ENCODE data around the gene PTPRG. TPM values are rescaled to one million over a fixed set of nuclear protein-coding genes. Genes with fewer than 3 reads are reported as not detected.

PTPRG gene
- total and polyA plus RNA-seq, 2 experiments from 2014 or later, result 24.4 to 131 TPM

- Histone ChIP-seq H3K27ac (ENCODE audit: low read depth) (no peak overlapping the region), H2AFZ (no peak overlapping the region), H3F3A (replicated peaks; ENCODE audit: low read depth) (0 out of 2 replicates have a peak, but pooled peaks cover 3% of the 10 kb centered on the region), H3K27me3 (ENCODE audit: insufficient read depth) (no peaks in the 10 kb centered on the region), H3K79me2 (replicated peaks; ENCODE audit: insufficient read depth) (peaks cover 100% of the 10 kb centered on the region), H3K9me2 (ENCODE audit: insufficient read depth) (no peaks in the 10 kb centered on the region), H3K4me1 (ENCODE audit: insufficient read depth) (peaks cover 63% of the 10 kb centered on the region), H3K4me2 (0 out of 2 replicates have a peak overlapping the region, but pooled peaks have one; percentile 28), H4K20me1 (replicated peaks; ENCODE audit: insufficient read depth) (peaks cover 58% of the 10 kb centered on the region), H3K36me3 (ENCODE audit: insufficient read depth) (no peaks in the 10 kb centered on the region), H3K4me3 (no peak overlapping the region)
- peaks cover 69% of the 10 kb centered on the region for H3K4me1 Mint-ChIP-seq
- peaks cover 11% of the 10 kb centered on the region for H3K27me3 Mint-ChIP-seq (ENCODE audit: insufficient read depth, low read depth, poor library complexity)
- peaks cover 10% of the 10 kb centered on the region; the same call in 2 of the 3 replicates for H3K36me3 Mint-ChIP-seq (ENCODE audit: low read depth)
- no peak for ATAC-seq
- no peaks in the 10 kb centered on the region for H3K9me3 Mint-ChIP-seq
- 0 out of 2 replicates have a peak overlapping the region, but pooled peaks have one; percentile 19 for H3K27ac Mint-ChIP-seq
- no peak overlapping the region for H3K4me3 Mint-ChIP-seq
- DNase-seq (ENCODE audit: low spot score), result no peak
- no peak for TF ChIP-seq POLR2AphosphoS5 (IDR thresholded peaks at IDR 0.05; ENCODE audit: low read depth)
- no peak for TF ChIP-seq JUNB (IDR thresholded peaks at IDR 0.05; ENCODE audit: unreplicated experiment)
- no peak for TF ChIP-seq STAT1 (IDR thresholded peaks at IDR 0.05; ENCODE audit: unreplicated experiment)
- TF ChIP-seq ETS1 (IDR thresholded peaks at IDR 0.05), result no peak
- TF ChIP-seq REST (IDR thresholded peaks at IDR 0.05; ENCODE audit: unreplicated experiment), result no peak
- no peak for TF ChIP-seq CTCF (conservative IDR thresholded peaks at IDR 0.05; ENCODE audit: low read depth in 2 of 2)
- no peak for TF ChIP-seq EZH2 (IDR thresholded peaks at IDR 0.05; ENCODE audit: low read depth, unreplicated experiment)
- TF ChIP-seq CREB1 (CRISPR knock-in tag; IDR thresholded peaks at IDR 0.05; ENCODE audit: low read depth), result no peak
Observed at GRCh38 chr3:61595288-61595687, 33.9 kb downstream of the PTPRG start.

GRCh38 chr3:61595826-61596225 is 34.5 kb downstream of the PTPRG start:
- H3K4me1 Mint-ChIP-seq, result peaks cover 69% of the 10 kb centered on the region
- H3F3A ChIP-seq (replicated peaks; ENCODE audit: low read depth), result 0 out of 2 replicates have a peak, but pooled peaks cover 3% of the 10 kb centered on the region
- TF ChIP-seq NANOG (IDR thresholded peaks at IDR 0.05; ENCODE audit: borderline replicate concordance), result no peak
- TF ChIP-seq ETS1 (IDR thresholded peaks at IDR 0.05), result no peak
- no peak for TF ChIP-seq EZH2 (IDR thresholded peaks at IDR 0.05; ENCODE audit: low read depth, unreplicated experiment)
- no peak for TF ChIP-seq ZNF331 (CRISPR knock-in tag; IDR thresholded peaks at IDR 0.05; ENCODE audit: low read depth)

More at GRCh38 chr3:61595826-61596225, 34.5 kb downstream of the PTPRG start:
- peaks cover 63% of the 10 kb centered on the region for H3K4me1 ChIP-seq (ENCODE audit: insufficient read depth)
- peaks cover 59% of the 10 kb centered on the region for H4K20me1 ChIP-seq (replicated peaks; ENCODE audit: insufficient read depth)
- H3K36me3 ChIP-seq (ENCODE audit: insufficient read depth), result no peaks in the 10 kb centered on the region
- peaks cover 11% of the 10 kb centered on the region for H3K27me3 Mint-ChIP-seq (ENCODE audit: insufficient read depth, low read depth, poor library complexity)
- ATAC-seq (no peak), DNase-seq (ENCODE audit: low spot score) (no peak)
- peak overlapping the region; percentile 28 for H3K4me2 ChIP-seq
- no peak overlapping the region for H3K27ac ChIP-seq (ENCODE audit: low read depth)
- no peak overlapping the region for H3K4me3 Mint-ChIP-seq
- H3K27ac Mint-ChIP-seq, result peak overlapping the region; percentile 46
- H2AFZ ChIP-seq, result no peak overlapping the region
- H3K4me3 ChIP-seq, result no peak overlapping the region
- H3K36me3 Mint-ChIP-seq (ENCODE audit: low read depth), result peaks cover 10% of the 10 kb centered on the region; the same call in 2 of the 3 replicates
- H3K9me3 Mint-ChIP-seq, result no peaks in the 10 kb centered on the region
- H3K79me2 ChIP-seq (replicated peaks; ENCODE audit: insufficient read depth), result peaks cover 100% of the 10 kb centered on the region
- no peaks in the 10 kb centered on the region for H3K9me2 ChIP-seq (ENCODE audit: insufficient read depth)
- no peaks in the 10 kb centered on the region for H3K27me3 ChIP-seq (ENCODE audit: insufficient read depth)

Data from GM23338 (cell line).